ENCODE measurements around the gene ATL3. TPM values are rescaled to one million over a fixed set of nuclear protein-coding genes. Genes with fewer than 3 reads are reported as not detected.
"Not testable (repeated sequence)": the region's sequence is repeated elsewhere in the genome, so short reads cannot be mapped to it uniquely, and the experiment has no call there.

Gene ATL3
- total RNA-seq, 4 donors from 2014 or later = 72.2 to 89.0 (median 80.9) TPM

DNA sequence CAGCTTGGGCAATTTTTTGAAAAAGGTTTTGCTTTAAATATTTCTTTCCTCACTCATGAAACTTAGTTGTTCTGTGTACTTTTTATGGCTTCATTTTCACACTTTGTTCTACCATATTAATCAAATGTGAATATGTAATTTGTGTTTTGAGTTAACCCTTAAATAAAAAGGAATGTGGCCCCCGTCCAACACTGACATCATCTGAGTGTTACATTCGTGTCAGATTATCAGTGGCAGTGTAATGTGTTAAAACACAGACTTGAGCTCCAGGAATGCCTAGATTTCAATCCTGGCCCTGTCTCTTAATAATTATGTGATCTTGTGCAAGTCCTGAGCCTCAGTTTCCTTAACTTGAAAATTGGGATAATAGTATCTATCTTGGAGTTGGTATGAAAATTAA lies 15.8 kb upstream of the ATL3 start:
- Histone ChIP-seq H3K4me1 (peaks cover 75% of the 10 kb centered on the region), H3K4me3 (no peak overlapping the region), H3K9me3 (no peaks in the 10 kb centered on the region), H3K27me3 (no peaks in the 10 kb centered on the region), H3K27ac (peak overlapping the region; percentile 0), H3K36me3 (no peaks in the 10 kb centered on the region)
- DNase-seq (ENCODE audit: low spot score in 2 of 2) = no peak
- 26% methylated on average over 2 of the region's 2 CpGs for WGBS
- no peak for TF ChIP-seq POLR2AphosphoS5 (IDR thresholded peaks at IDR 0.05)
- TF ChIP-seq, protein P1, sequence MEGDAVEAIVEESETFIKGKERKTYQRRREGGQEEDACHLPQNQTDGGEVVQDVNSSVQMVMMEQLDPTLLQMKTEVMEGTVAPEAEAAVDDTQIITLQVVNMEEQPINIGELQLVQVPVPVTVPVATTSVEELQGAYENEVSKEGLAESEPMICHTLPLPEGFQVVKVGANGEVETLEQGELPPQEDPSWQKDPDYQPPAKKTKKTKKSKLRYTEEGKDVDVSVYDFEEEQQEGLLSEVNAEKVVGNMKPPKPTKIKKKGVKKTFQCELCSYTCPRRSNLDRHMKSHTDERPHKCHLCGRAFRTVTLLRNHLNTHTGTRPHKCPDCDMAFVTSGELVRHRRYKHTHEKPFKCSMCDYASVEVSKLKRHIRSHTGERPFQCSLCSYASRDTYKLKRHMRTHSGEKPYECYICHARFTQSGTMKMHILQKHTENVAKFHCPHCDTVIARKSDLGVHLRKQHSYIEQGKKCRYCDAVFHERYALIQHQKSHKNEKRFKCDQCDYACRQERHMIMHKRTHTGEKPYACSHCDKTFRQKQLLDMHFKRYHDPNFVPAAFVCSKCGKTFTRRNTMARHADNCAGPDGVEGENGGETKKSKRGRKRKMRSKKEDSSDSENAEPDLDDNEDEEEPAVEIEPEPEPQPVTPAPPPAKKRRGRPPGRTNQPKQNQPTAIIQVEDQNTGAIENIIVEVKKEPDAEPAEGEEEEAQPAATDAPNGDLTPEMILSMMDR (IDR thresholded peaks at IDR 0.05) = no peak
- TF ChIP-seq POLR2A (IDR thresholded peaks at IDR 0.05) = no peak
- no peak for TF ChIP-seq EP300 (IDR thresholded peaks at IDR 0.05)

DNA sequence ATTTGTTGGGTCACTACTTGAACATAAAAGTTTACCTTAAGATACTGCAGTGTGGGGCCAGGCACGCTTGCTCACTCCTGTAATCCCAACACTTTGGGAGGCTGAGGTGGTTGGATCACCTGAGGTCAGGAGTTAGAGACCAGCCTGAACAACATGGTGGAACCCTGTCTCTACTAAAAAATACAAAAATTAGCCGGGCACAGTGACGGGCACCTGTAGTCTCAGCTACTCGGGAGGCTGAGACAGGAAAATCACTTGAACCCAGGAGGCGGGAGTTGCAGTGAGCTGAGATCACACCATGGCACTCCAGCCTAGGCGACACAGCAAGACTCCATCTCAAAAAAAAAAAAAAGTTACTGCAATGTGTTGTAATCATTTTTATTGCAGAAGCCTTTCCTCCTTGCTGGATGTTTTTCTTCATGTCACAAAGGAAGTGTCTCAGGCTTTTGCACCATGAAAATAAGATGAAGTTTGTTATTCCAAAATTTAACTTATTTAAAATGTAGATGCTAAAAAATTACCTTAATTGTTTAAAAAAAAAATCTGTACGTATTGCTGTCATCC lies 14.1 kb upstream of the ATL3 start:
- H3K9me3 ChIP-seq; H3K27me3 ChIP-seq; H3K27ac ChIP-seq; DNase-seq (ENCODE audit: low spot score in 2 of 2); H3K36me3 ChIP-seq; H3K4me3 ChIP-seq: not testable (repeated sequence)
- H3K4me1 ChIP-seq = peaks cover 76% of the 10 kb centered on the region
- WGBS = 82% methylated on average over 7 of the region's 7 CpGs

DNA sequence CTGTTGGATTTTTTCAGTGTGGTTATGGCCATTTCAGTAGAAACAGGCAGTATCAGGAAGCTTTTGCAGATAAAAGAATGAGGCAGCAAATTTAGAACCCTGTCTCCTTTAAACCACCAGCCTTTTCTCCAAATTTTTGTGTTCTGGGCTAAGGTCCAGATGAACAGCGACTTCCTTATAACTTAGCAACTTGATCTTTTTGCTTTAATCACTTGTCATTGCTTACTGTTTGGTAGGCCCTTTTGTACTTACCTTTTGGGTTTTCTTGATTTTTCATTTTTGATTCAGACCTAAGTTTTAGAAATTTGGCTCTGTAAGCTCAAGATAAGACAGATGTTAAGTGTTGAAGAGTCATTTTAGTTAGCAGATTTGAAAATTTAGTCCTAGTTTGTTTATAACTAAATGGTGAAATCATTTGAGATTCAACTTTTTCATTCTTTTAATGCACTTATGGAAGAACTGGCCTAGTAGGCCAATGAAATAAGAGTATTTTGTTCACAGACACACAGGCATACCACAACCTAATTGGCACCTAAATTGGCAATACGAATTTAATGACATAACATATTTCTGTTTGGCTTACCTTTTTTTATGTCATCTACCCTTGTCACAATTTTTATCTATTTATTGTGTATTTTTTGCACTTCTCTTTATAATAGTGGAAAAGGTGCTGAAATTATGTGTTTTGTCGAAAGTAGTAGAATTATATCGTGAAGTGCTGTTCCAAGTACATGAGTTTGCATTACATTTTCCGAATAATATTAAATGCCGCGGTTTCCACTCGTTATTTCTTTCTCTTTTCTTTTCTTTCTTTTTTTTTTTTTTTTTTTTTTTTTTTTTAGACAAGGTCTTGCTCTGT lies 12.2 kb upstream of the ATL3 start:
- H3K4me3 ChIP-seq = peak overlapping the region; percentile 79
- TF ChIP-seq, protein P1 (IDR thresholded peaks at IDR 0.05) = no peak
- no peak for TF ChIP-seq POLR2AphosphoS5 (IDR thresholded peaks at IDR 0.05)
- no peak for TF ChIP-seq EP300 (IDR thresholded peaks at IDR 0.05)
- no peak for TF ChIP-seq POLR2A (IDR thresholded peaks at IDR 0.05)

DNA sequence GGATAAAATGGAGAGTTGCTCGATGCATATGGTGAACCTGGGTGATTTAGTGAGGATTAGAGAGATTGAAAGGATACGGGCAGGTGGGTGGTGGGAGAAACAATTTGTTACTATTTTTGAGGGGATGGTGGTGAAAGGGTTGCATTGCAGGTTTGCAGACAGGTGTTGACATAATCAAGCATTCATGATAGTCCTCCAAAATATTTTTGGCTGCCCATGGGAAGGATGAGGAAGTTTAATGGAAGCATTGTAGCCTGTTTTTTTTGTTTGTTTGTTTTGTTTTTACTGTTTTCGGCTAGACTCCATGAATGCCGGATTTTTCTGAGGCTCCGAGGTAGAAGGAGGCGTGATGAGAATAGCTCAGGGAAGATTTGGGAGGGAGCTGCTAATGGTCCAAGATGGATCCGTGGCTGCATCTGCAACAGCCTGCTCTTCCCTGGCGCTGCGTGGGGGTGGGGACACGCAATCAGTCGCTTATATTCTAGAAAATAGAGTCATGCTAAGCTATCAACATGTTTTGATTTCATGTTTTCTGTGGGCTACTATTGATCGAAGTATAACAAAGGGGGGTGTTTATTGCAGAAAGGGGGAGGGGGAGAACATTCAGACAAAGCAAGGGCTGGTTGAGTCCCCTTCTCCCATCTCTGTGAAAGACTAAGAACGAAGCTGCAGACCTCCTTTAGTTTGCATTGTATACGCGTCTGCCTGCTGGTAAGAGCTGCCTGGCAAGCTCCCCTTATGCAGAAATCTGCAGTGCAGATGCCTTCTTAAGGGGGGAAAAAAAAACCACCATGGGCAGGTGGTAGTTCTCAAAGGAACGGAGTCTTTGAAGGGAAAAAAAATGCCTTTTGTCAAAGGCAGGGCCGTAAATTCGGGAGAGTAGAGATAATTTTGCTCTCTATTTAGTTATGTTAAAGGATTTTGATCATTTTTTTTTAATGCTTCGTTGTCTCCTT lies 11.2 kb upstream of the ATL3 start:
- H3K27me3 ChIP-seq = no peaks in the 10 kb centered on the region
- TF ChIP-seq, protein P1 (IDR thresholded peaks at IDR 0.05) = peak in 1 of 2 donors; percentile 14
- no peak for TF ChIP-seq POLR2AphosphoS5 (IDR thresholded peaks at IDR 0.05)
- 4% methylated on average over 19 of the region's 19 CpGs for WGBS
- no peaks in the 10 kb centered on the region for H3K36me3 ChIP-seq
- peaks cover 50% of the 10 kb centered on the region for H3K4me1 ChIP-seq
- peak overlapping the region; percentile 96 for H3K27ac ChIP-seq
- H3K4me3 ChIP-seq = peak overlapping the region; percentile 79
- H3K9me3 ChIP-seq = no peaks in the 10 kb centered on the region
- no peak for DNase-seq (ENCODE audit: low spot score in 2 of 2)

More for the DNA sequence above, 12.2 kb upstream of the ATL3 start:
- no peak for DNase-seq (ENCODE audit: low spot score in 2 of 2)
- peak overlapping the region; percentile 96 for H3K27ac ChIP-seq
- no peaks in the 10 kb centered on the region for H3K36me3 ChIP-seq
- H3K27me3 ChIP-seq = no peaks in the 10 kb centered on the region
- no peaks in the 10 kb centered on the region for H3K9me3 ChIP-seq
- H3K4me1 ChIP-seq = peaks cover 59% of the 10 kb centered on the region
- 75% methylated on average over 8 of the region's 8 CpGs for WGBS

DNA sequence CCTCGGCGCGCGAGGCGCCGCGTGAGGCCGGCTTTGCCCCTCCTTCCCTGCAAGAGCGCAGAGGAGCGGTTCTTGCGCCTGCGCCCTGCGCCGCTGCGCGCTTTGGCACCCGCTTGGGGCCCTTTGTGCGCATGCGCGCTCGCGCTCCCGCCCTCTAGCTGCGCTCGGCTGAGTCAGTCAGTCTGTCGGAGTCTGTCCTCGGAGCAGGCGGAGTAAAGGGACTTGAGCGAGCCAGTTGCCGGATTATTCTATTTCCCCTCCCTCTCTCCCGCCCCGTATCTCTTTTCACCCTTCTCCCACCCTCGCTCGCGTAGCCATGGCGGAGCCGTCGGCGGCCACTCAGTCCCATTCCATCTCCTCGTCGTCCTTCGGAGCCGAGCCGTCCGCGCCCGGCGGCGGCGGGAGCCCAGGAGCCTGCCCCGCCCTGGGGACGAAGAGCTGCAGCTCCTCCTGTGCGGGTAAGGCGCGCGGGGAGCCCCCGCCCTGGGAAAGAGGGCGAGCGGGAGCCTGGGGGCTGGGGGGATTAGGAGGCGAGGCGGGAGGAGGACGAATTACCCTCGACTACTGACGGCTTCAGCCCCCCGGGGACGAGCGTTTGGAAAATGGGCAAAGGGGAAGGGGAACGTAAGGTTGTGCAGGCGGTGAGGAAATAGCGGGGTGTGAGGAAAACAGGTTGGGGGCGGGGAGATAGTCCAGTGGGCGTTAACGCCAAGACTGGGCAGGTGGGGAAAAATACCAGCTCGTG lies 10.3 kb upstream of the ATL3 start, which contains the start of gene RTN3:
TSS of gene RTN3 (plus strand) at position 180 of the 745 bp plus-strand sequence. CDS start at position 317, 137 bp downstream.
- H3K27ac ChIP-seq = peak within 1 kb of the TSS; percentile 96
- no peaks in the 10 kb centered on the region for H3K36me3 ChIP-seq
- peak within 1 kb of the TSS; percentile 79 for H3K4me3 ChIP-seq
- peaks cover 41% of the 10 kb centered on the region for H3K4me1 ChIP-seq
- no peaks in the 10 kb centered on the region for H3K27me3 ChIP-seq
- TF ChIP-seq EP300 (IDR thresholded peaks at IDR 0.05) = no peak
- TF ChIP-seq POLR2A (IDR thresholded peaks at IDR 0.05) = peak in 1 of 2 donors; percentile 90
- TF ChIP-seq POLR2AphosphoS5 (IDR thresholded peaks at IDR 0.05) = peak; percentile 10 to 83 (median 79)
- TF ChIP-seq, protein P1 (IDR thresholded peaks at IDR 0.05) = peak in 1 of 2 donors; percentile 18
- DNase-seq (ENCODE audit: low spot score in 2 of 2) = peak; percentile 81 to 97
- no peaks in the 10 kb centered on the region for H3K9me3 ChIP-seq
- WGBS = under 1% methylated on average over 74 of the region's 74 CpGs

All from suprapubic skin (tissue), 4 donors.